Ascending aorta (tissue), 2 donors: ENCODE data around the gene RASGEF1B. TPM values are rescaled to one million over a fixed set of nuclear protein-coding genes. Genes with fewer than 3 reads are reported as not detected.

Experiments used
- DNase-seq, 2 donors: peaks; one replicate each; pipeline ENCODE4 v3.0.0-alpha.2; 2019; ENCODE audit warnings: low spot score in 2 of 2
- H3K27ac ChIP-seq, 2 donors: fragments of 200-600 bp; sonication (generic); one replicate each; pipeline ENCODE4 v1.5.1; 2016 to 2017; ENCODE audit warnings: mild to moderate bottlenecking in 1 of 2
- H3K27me3 ChIP-seq: fragments of 200-600 bp; sonication (generic); one replicate; pipeline ENCODE4 v1.5.1; 2017
- H3K36me3 ChIP-seq, 2 donors: fragments of 200-600 bp; sonication (generic); one replicate each; pipeline ENCODE4 v1.5.1; 2016
- H3K4me1 ChIP-seq, 2 donors: fragments of 200-600 bp; sonication (generic); one replicate each; pipeline ENCODE4 v1.5.1; 2016 to 2017; ENCODE audit warnings: mild to moderate bottlenecking in 1 of 2
- H3K4me3 ChIP-seq, 2 donors: fragments of 200-600 bp; sonication (generic); one replicate each; pipeline ENCODE4 v1.5.1; 2016 to 2017; ENCODE audit warnings: mild to moderate bottlenecking in 1 of 2
- H3K9me3 ChIP-seq, 2 donors: fragments of 200-600 bp; sonication (generic); one replicate each; pipeline ENCODE4 v1.5.1; 2016
- intact Hi-C: fragments of 100-400 bp; cut with DNase I; formaldehyde crosslinking; loops from one replicate; pipeline ENCODE4 v1.15.1; 2023
- total RNA-seq: library from RNA; depleted of rRNA; stranded (reverse); fragments of >200 nt; gene quantifications from one replicate; pipeline ENCODE4 v1.1.0, GENCODE V29; 2016
- TF ChIP-seq, protein P1 (sequence below), 3 experiments: fragments of 200-600 bp in 2 of 3; fragments of 450-650 bp in 1 of 3; sonication (generic) in 2 of 3; IDR thresholded peaks; one replicate each; pipeline ENCODE4 v1.5.1; 2016 to 2019; ENCODE audit warnings: antibody characterized with exemption in 3 of 3, mild to moderate bottlenecking in 1 of 3, moderate library complexity in 1 of 3

Gene RASGEF1B
- total RNA-seq, 1 donor from 2014 or later, result 8.4 TPM

DNA sequence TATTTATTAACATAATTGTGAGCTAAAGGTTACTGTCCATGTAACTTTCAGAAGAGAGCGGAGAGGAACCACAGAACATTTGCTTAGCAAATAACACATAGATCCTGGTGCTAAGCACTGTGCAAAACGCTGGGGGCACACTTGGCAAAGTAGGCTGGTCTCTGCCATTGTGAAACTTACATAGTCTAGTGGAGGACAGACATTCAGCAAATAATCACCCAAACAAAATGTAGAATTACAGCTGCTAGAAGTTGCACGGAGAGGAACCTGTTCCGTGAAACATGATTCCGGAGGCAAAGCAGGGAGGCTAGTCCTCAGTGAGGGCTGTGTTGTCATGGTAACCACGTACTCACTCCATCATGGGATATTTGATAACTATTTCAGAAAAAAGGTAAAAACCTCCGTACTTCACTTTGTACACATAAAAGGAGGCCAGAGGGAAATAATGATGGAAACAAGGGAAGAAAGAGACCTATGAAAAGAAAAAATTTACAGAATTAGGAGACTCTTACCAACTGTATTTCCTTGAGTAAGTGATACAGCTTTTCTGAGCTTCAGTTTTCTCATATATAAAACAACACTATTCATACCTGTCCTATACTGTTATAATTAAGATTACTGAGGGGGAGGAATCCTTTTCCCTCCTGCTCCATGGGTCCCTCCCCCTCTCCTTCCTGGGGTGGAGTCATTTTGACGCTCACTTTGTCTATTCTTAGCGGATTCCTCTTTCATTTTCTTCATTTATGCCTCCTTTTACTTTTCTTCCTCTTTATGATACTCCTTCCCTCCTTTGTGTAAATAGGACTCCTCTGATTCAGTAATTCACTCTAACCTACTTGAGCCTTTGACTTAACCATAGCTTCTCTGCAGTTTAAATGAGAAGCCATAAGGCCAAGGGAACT is 825 bp upstream of the RASGEF1B start:
- TF ChIP-seq, protein P1, sequence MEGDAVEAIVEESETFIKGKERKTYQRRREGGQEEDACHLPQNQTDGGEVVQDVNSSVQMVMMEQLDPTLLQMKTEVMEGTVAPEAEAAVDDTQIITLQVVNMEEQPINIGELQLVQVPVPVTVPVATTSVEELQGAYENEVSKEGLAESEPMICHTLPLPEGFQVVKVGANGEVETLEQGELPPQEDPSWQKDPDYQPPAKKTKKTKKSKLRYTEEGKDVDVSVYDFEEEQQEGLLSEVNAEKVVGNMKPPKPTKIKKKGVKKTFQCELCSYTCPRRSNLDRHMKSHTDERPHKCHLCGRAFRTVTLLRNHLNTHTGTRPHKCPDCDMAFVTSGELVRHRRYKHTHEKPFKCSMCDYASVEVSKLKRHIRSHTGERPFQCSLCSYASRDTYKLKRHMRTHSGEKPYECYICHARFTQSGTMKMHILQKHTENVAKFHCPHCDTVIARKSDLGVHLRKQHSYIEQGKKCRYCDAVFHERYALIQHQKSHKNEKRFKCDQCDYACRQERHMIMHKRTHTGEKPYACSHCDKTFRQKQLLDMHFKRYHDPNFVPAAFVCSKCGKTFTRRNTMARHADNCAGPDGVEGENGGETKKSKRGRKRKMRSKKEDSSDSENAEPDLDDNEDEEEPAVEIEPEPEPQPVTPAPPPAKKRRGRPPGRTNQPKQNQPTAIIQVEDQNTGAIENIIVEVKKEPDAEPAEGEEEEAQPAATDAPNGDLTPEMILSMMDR (IDR thresholded peaks at IDR 0.05), result peak in 1 of 3 experiments; percentile 11
- intact Hi-C loops, result loop anchor here (5.0 kb wide), 3 partner anchors 900 to 1540 kb away; partner anchors contain the start of genes HNRNPD and LIN54
- Histone ChIP-seq H3K4me1 (peaks cover 0 to 10% of the 10 kb centered on the region in 2 donors), H3K4me3 (peak overlapping the region; percentile 76 to 94), H3K27me3 (no peaks in the 10 kb centered on the region), H3K27ac (peak overlapping the region; percentile 35 to 92), H3K36me3 (no peaks in the 10 kb centered on the region), H3K9me3 (no peaks in the 10 kb centered on the region)
- DNase-seq, result peak in 1 of 2 donors; percentile 68

DNA sequence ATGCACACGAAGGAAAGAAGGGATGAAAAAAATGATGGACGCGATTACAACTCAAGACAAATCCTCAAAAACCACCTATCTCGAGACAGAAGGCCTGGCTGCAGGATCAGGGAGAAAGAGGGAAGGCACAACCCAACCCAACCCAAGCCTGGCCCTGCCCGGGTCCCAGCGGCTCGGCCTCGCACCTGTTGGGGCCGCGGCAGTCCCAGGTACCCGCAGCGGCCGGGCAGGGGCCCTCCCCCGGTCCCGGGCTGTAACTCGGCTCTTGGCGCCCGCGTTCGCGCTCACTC is 464 bp downstream of the RASGEF1B start:
- Histone ChIP-seq H3K4me3 (peak overlapping the region; percentile 76 to 94), H3K27me3 (no peaks in the 10 kb centered on the region), H3K36me3 (no peaks in the 10 kb centered on the region), H3K4me1 (peaks cover 0 to 10% of the 10 kb centered on the region in 2 donors), H3K27ac (peak overlapping the region; percentile 84 to 92), H3K9me3 (no peaks in the 10 kb centered on the region)
- TF ChIP-seq, protein P1 (IDR thresholded peaks at IDR 0.05), result no peak
- no peak for DNase-seq
- intact Hi-C loops, result loop anchor here (2.0 to 5.0 kb wide), 4 partner anchors 814 to 1541 kb away; partner anchors contain the start of genes HNRNPD and LIN54

DNA sequence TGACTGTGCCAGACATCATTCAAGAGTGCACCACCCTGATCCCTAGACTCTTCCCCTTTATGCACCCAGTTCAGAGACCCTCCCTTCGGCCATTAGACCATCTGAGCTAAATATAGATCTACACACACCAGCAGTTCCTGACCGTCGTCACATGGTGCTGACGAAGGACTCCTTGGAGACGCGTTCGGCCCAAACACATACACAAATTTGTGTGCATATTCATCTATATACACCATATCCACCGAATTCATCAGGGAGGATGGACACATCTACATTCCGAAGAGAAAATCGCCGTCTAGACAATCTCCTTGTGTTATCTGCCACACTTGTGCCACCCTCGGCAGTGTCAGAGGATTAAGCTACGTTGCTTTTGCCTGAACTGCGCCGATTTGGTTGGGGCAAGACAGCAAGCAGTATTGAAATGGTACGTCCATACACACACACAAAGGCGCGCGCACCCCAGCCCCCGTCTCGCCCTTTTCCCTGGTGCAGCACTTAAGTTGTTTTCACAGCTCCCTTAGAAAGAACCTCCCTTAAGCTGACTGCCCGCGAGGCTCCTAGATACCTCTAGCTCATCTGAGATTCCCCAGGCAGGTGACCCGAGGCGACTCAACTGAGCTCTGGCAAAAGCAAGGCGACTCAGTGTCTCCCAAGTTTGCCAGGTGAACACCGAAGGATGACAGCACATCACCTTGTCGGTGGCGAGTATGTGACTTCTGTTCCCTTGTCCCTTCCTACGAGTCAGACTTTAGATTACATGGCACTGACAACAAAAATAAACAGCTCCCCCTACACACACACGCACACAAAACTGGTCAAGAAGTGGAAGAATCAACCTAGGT is 1.0 kb downstream of the RASGEF1B start:
- H3K9me3 ChIP-seq, result no peaks in the 10 kb centered on the region
- peaks cover 0 to 10% of the 10 kb centered on the region in 2 donors for H3K4me1 ChIP-seq
- DNase-seq, result peak; percentile 34 to 79
- TF ChIP-seq, protein P1 (IDR thresholded peaks at IDR 0.05), result no peak
- peak overlapping the region; percentile 76 to 94 for H3K4me3 ChIP-seq
- H3K36me3 ChIP-seq, result no peaks in the 10 kb centered on the region
- H3K27ac ChIP-seq, result peak overlapping the region; percentile 84 to 92
- no peaks in the 10 kb centered on the region for H3K27me3 ChIP-seq
- intact Hi-C loops, result loop anchor here (2.0 to 5.0 kb wide), 4 partner anchors 814 to 1542 kb away; partner anchors contain the start of genes HNRNPD and LIN54

DNA sequence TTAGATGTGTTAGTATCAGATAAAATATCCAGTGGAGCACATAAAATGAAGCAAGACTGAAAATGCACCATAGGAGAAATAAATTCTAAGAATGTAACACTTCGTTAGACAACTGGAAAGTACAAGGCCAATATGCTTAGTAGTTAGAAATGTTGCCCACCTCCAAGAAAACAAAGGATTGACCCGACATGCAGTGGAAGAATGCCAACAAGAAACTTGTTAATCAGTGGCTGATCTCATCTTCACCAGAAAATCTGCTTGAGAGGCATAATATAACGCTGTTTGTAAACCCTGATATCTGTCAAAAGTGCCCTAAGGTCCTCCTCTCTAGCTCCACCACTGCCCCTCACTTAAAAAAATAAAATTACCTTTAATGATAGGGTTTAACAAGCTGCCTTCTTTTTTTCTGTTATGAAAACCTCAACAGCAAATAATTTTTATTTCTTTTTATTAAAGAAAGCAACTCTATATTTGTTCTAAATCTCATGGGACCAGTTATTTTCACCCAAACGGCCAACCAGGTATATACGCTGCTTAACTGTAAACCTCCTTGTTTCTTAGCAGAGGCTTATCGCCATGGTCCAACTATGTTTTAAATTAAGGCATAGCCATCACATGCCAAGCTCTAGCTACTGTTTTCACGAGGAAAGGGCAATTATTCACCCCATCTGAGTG is 1.8 kb downstream of the RASGEF1B start:
- Histone ChIP-seq H3K4me3 (peak overlapping the region; percentile 76 to 94), H3K27me3 (no peaks in the 10 kb centered on the region), H3K9me3 (no peaks in the 10 kb centered on the region), H3K4me1 (peaks cover 0 to 10% of the 10 kb centered on the region in 2 donors), H3K36me3 (no peaks in the 10 kb centered on the region), H3K27ac (peak overlapping the region; percentile 84 to 92)
- TF ChIP-seq, protein P1 (IDR thresholded peaks at IDR 0.05), result no peak
- no peak for DNase-seq
- intact Hi-C loops, result loop anchor here (2.0 to 5.0 kb wide), 4 partner anchors 815 to 1542 kb away; partner anchors contain the start of genes HNRNPD and LIN54

DNA sequence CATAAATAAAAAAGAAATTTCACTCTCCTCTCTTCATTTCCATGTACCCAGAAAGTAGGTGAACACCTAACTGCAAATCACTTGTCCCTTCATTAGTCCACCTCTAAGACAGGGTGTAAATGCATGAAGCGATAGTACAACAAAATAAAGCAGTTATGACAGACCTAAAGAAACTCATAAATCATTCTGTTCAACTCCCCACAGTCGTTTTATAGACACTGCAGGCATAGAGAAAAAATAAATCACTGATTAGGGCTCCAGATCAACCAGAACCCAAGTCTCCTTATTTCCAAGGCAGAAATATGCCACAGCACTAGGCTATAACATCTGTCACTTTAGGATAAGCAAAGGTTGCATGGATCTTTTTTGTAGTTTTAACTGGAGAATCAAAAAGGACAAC is 3.0 kb downstream of the RASGEF1B start:
- no peak for DNase-seq
- no peaks in the 10 kb centered on the region for H3K9me3 ChIP-seq
- H3K4me3 ChIP-seq, result no peak overlapping the region
- intact Hi-C loops, result no loop called here
- H3K36me3 ChIP-seq, result no peaks in the 10 kb centered on the region
- H3K4me1 ChIP-seq, result peaks cover 0 to 6% of the 10 kb centered on the region in 2 donors
- H3K27me3 ChIP-seq, result no peaks in the 10 kb centered on the region
- H3K27ac ChIP-seq, result no peak overlapping the region
- TF ChIP-seq, protein P1 (IDR thresholded peaks at IDR 0.05), result no peak
